H1 (cell line): ENCODE data around the gene FIGNL2. TPM values are rescaled to one million over a fixed set of nuclear protein-coding genes. Genes with fewer than 3 reads are reported as not detected.

Experiments
- CTCF ChIA-PET: fragments of 300-600 bp; sonication (Branson Sonifier 250); formaldehyde crosslinking; loops from one replicate; lab custom pipeline; 2021; ENCODE audit not compliant: partially characterized antibody; lab: Charles Lee
- POLR2A ChIA-PET: fragments of 300-600 bp; sonication (Branson Sonifier 250); formaldehyde crosslinking; loops from one replicate; lab custom pipeline; 2021; ENCODE audit warnings: inconsistent platforms; ENCODE audit not compliant: partially characterized antibody; lab: Charles Lee
- DNase-seq, 2 experiments: peaks; one replicate each; pipeline versions ENCODE4 v3.0.0 to v3.0.0-alpha.2; 2010 to 2022; ENCODE audit warnings: low spot score in 2 of 2, low read depth in 1 of 2, mixed read lengths in 1 of 2
- FAIRE-seq: peaks from 2 replicates; lab custom pipeline; 2011; peaks lifted over from hg19 to GRCh38; lab: Jason Lieb, UNC
- H2AFZ ChIP-seq: 2 replicates; pipeline ENCODE4 v1.8.1; 2012; ENCODE audit warnings: low read length, inconsistent platforms
- H2AK5ac ChIP-seq: 2 replicates; pipeline ENCODE4 v1.6.1; 2013; ENCODE audit warnings: low read depth, low read length
- H2BK120ac ChIP-seq: replicated peaks from 2 replicates; pipeline ENCODE3; 2013; ENCODE audit warnings: low read depth, low read length, inconsistent platforms
- H2BK12ac ChIP-seq: 2 replicates; pipeline ENCODE4 v1.6.1; 2013; ENCODE audit warnings: low read depth, low read length
- H2BK15ac ChIP-seq: 2 replicates; pipeline ENCODE4 v1.6.1; 2013; ENCODE audit warnings: low read length
- H2BK20ac ChIP-seq: 2 replicates; pipeline ENCODE4 v1.6.1; 2013; ENCODE audit warnings: low read length
- H2BK5ac ChIP-seq: 2 replicates; pipeline ENCODE4 v1.6.1; 2013; ENCODE audit warnings: low read depth, low read length
- H3K14ac ChIP-seq: 2 replicates; pipeline ENCODE4 v1.6.1; 2013; ENCODE audit warnings: inconsistent platforms; ENCODE audit not compliant: insufficient read length
- H3K18ac ChIP-seq: 2 replicates; pipeline ENCODE4 v1.6.1; 2013; ENCODE audit warnings: low read length; ENCODE audit errors: extremely low read depth
- H3K23ac ChIP-seq: 2 replicates; pipeline ENCODE4 v1.6.1; 2013; ENCODE audit warnings: inconsistent platforms; ENCODE audit not compliant: insufficient read length
- H3K23me2 ChIP-seq: 2 replicates; pipeline ENCODE4 v1.6.1; 2013; ENCODE audit warnings: low read depth, low read length
- H3K27ac ChIP-seq: 2 replicates; pipeline ENCODE4 v1.6.1; 2011; ENCODE audit warnings: low read depth, low read length, inconsistent platforms
- H3K27me3 ChIP-seq, 4 experiments: replicated peaks in 1 of 4; 1 replicate in 1 of 4; 2 replicates in 3 of 4; pipeline versions ENCODE4 v1.6.1 to v1.8.1; 2011 to 2013; ENCODE audit warnings: low read length in 3 of 4, mild to moderate bottlenecking in 3 of 4, inconsistent platforms in 2 of 4, mixed read lengths in 2 of 4, moderate library complexity in 1 of 4; ENCODE audit not compliant: control insufficient read depth in 3 of 4, insufficient read depth in 3 of 4; ENCODE audit errors: extremely low read depth in 1 of 4
- H3K36me3 ChIP-seq, 4 experiments: 2 replicates each; pipeline versions ENCODE4 v1.6.1 to v1.8.1; 2011 to 2013; ENCODE audit warnings: mild to moderate bottlenecking in 4 of 4, low read length in 3 of 4, moderate library complexity in 2 of 4, control low read depth in 1 of 4, inconsistent platforms in 1 of 4; ENCODE audit not compliant: insufficient read depth in 4 of 4, control insufficient read depth in 2 of 4
- H3K4ac ChIP-seq: replicated peaks from 2 replicates; pipeline ENCODE3; 2013; ENCODE audit warnings: low read length, low read depth, mixed read lengths, inconsistent platforms; ENCODE audit not compliant: insufficient read length
- H3K4me1 ChIP-seq, 4 experiments: replicated peaks in 1 of 4; 1 replicate in 1 of 4; 2 replicates in 3 of 4; pipeline versions ENCODE4 v1.6.1 to v1.8.1; 2011 to 2013; ENCODE audit warnings: low read length in 3 of 4, inconsistent platforms in 2 of 4, mixed read lengths in 1 of 4; ENCODE audit not compliant: insufficient read depth in 4 of 4, control insufficient read depth in 3 of 4
- H3K4me2 ChIP-seq, 2 experiments: 2 replicates each; pipeline versions ENCODE4 v1.6.1 to v1.8.1; 2011 to 2013; ENCODE audit warnings: low read depth in 2 of 2, low read length in 2 of 2, control low read depth in 1 of 2, inconsistent platforms in 1 of 2, mild to moderate bottlenecking in 1 of 2; ENCODE audit not compliant: insufficient read depth in 1 of 2
- H3K4me3 ChIP-seq, 4 experiments: fragments of 200-600, 300-600 bp in 1 of 4; sonication (generic), shearing (Covaris generic), sonication (Bioruptor Twin) in 1 of 4; 2 replicates each; pipeline versions ENCODE4 v1.5.1 to v1.8.1; 2011 to 2016; ENCODE audit warnings: low read length in 4 of 4, low read depth in 3 of 4, control low read depth in 2 of 4, inconsistent platforms in 2 of 4, mild to moderate bottlenecking in 2 of 4, mixed read lengths in 1 of 4, moderate library complexity in 1 of 4; ENCODE audit not compliant: insufficient read depth in 2 of 4; ENCODE audit errors: extremely low read depth in 1 of 4
- H3K56ac ChIP-seq: replicated peaks from 2 replicates; pipeline ENCODE3; 2013; ENCODE audit warnings: low read depth, mild to moderate bottlenecking, mixed read lengths, low read length, inconsistent platforms; ENCODE audit not compliant: insufficient read length
- H3K79me1 ChIP-seq: 2 replicates; pipeline ENCODE4 v1.6.1; 2013; ENCODE audit warnings: low read depth, low read length, control low read depth
- H3K79me2 ChIP-seq, 2 experiments: 2 replicates each; pipeline versions ENCODE4 v1.6.1 to v1.8.1; 2012 to 2013; ENCODE audit warnings: low read length in 2 of 2, mild to moderate bottlenecking in 2 of 2, inconsistent platforms in 1 of 2; ENCODE audit not compliant: insufficient read depth in 2 of 2, control insufficient read depth in 1 of 2
- H3K9ac ChIP-seq, 4 experiments: replicated peaks in 1 of 4; 1 replicate in 1 of 4; 2 replicates in 3 of 4; pipeline versions ENCODE4 v1.6.1 to v1.8.1; 2011 to 2013; ENCODE audit warnings: low read depth in 3 of 4, low read length in 3 of 4, control low read depth in 2 of 4, mild to moderate bottlenecking in 2 of 4, moderate library complexity in 2 of 4, inconsistent platforms in 1 of 4; ENCODE audit errors: extremely low read depth in 1 of 4
- H3K9me3 ChIP-seq, 2 experiments: 2 replicates each; pipeline versions ENCODE4 v1.6.1 to v1.8.1; 2012 to 2013; ENCODE audit warnings: mild to moderate bottlenecking in 2 of 2, moderate library complexity in 2 of 2, control low read depth in 1 of 2, inconsistent platforms in 1 of 2, low read depth in 1 of 2, low read length in 1 of 2, mixed read lengths in 1 of 2; ENCODE audit not compliant: insufficient read depth in 2 of 2
- H4K20me1 ChIP-seq, 2 experiments: replicated peaks in 1 of 2; 2 replicates each; pipeline versions ENCODE3 to v1.8.1; 2011 to 2013; ENCODE audit warnings: inconsistent platforms in 2 of 2, low read length in 2 of 2, mild to moderate bottlenecking in 1 of 2; ENCODE audit not compliant: insufficient read depth in 2 of 2, control insufficient read depth in 1 of 2
- H4K5ac ChIP-seq: 2 replicates; pipeline ENCODE4 v1.6.1; 2013; ENCODE audit warnings: low read length, low read depth, mixed read lengths, inconsistent platforms; ENCODE audit not compliant: insufficient read length
- H4K8ac ChIP-seq: 2 replicates; pipeline ENCODE4 v1.8.0; 2013; ENCODE audit warnings: mild to moderate bottlenecking, moderate library complexity, low read length, inconsistent platforms; ENCODE audit not compliant: insufficient read depth; ENCODE audit errors: extremely low read depth
- H4K91ac ChIP-seq: replicated peaks from 2 replicates; pipeline ENCODE3; 2013; ENCODE audit warnings: low read length, mixed read lengths, inconsistent platforms; ENCODE audit not compliant: insufficient read length
- ASH2L ChIP-seq: fragments of 200-600, 300-600 bp; sonication (generic); IDR thresholded peaks from one replicate; pipeline ENCODE4 v1.7.1; 2017; ENCODE audit warnings: low read length
- CREB1 ChIP-seq: IDR thresholded peaks from 2 replicates; pipeline ENCODE4 v1.6.1; 2012; ENCODE audit warnings: inconsistent platforms
- RAD21 ChIP-seq, 2 experiments: IDR thresholded peaks in 1 of 2; conservative IDR thresholded peaks in 1 of 2; 2 replicates each; pipeline ENCODE4 v1.6.1; 2011; ENCODE audit warnings: low read depth in 2 of 2, low read length in 2 of 2, improper control_type of control experiment in 1 of 2, inconsistent platforms in 1 of 2, mild to moderate bottlenecking in 1 of 2, moderate library complexity in 1 of 2
- SAP30 ChIP-seq: fragments of 300-600 bp; sonication (generic); IDR thresholded peaks from 2 replicates; pipeline ENCODE4 v1.7.1; 2012; ENCODE audit warnings: low read length, moderate library complexity, mild to moderate bottlenecking, inconsistent platforms; ENCODE audit not compliant: insufficient read depth, insufficient replicate concordance
- ZNF274 ChIP-seq: IDR thresholded peaks from 2 replicates; pipeline ENCODE4 v1.7.0; 2012; ENCODE audit warnings: low read length, borderline replicate concordance; ENCODE audit errors: extremely low read depth
- WGBS, 2 experiments: shearing (Covaris generic) in 1 of 2; methylation state at CpG; one replicate each; pipeline versions ENCODE4 v1.1.6 to v1.1.7; 2013 to 2015; ENCODE audit warnings: low lambda C conversion rate in 2 of 2, mixed read lengths in 2 of 2, inconsistent platforms in 1 of 2, low coverage in 1 of 2, missing lambda C conversion rate in 1 of 2; ENCODE audit not compliant: insufficient replicate concordance in 2 of 2, insufficient coverage in 1 of 2, insufficient read length in 1 of 2; ENCODE audit errors: extremely low coverage in 1 of 2, missing lambda C conversion rate in 1 of 2; 5-methylcytosine and 5-hydroxymethylcytosine counted together
- polyA plus RNA-seq, 7 experiments: library from polyadenylated mRNA; depleted of rRNA in 3 of 7; stranded (reverse) in 5 of 7; unstranded in 2 of 7; fragments of >200 nt in 5 of 7; fragments of 200-250 nt in 2 of 7; gene quantifications; 1 replicate in 5 of 7; 2 replicates in 1 of 7; 4 replicates in 1 of 7; pipeline versions ENCODE4 v1.2.1 to v1.2.3, GENCODE V29; 2011 to 2013; ENCODE audit warnings: missing spikeins in 2 of 7, mixed read lengths in 2 of 7
- total RNA-seq: library from RNA; stranded (reverse); fragmentation: NEBNext Ultra II Directional; extraction: Animal tissue kit (Norgen Biotek cat#: 25700); gene quantifications from 2 replicates; pipeline ENCODE4 v1.2.1, GENCODE V29; 2021
- TF ChIP-seq, protein P1 (sequence below): IDR thresholded peaks from 2 replicates; pipeline ENCODE4 v1.6.1; 2012; ENCODE audit warnings: inconsistent platforms
- TF ChIP-seq, protein P2 (sequence below), 3 experiments: IDR thresholded peaks; 1 replicate in 2 of 3; 2 replicates in 1 of 3; pipeline versions ENCODE4 v1.5.1 to v1.6.1; 2011; ENCODE audit warnings: low read length in 3 of 3, mild to moderate bottlenecking in 3 of 3, inconsistent platforms in 2 of 3, low read depth in 1 of 3, moderate library complexity in 1 of 3; ENCODE audit not compliant: insufficient read depth in 1 of 3; ENCODE audit errors: control extremely low read depth in 1 of 3

The FIGNL2 gene
- total and polyA plus RNA-seq, 2 of the 8 experiments (the other 6 are each of a cell fraction or from before 2014, with no cell fraction given) = 6.5 to 7.1 TPM

DNA sequence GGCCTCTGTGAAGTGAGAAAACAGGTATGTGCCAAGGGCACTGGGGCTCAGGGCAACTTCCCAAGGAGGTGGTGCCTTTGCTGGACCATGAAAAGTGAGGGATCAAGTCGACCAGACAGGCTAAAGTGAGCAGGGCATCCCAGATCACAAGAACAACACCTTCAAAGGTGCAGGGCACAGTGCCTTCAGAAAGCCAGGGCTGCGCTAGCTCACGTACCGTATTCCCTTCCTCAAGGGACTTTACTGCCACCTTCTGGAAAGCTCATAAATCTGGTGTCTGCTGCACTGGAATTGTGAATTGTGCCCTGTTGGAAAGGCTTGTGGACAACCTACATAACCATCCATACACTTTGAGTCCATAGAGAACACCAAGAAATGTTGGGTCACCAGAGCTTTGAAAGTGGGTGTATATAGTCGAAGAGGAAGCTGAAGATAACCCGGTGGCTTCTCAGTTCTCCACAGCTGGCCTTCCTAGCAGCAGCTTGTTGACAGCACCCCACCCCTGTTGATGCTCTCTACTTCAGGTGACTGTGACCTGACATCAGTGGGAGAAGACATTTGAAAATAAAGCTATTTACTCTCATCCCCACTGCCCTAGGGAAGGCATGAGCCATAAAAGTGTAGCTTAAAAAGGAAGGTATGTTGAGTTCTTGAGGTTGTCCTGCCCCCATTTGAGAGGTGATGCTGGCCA lies 24.5 kb downstream of the FIGNL2 start:
- no peak overlapping the region for H3K4ac ChIP-seq
- FAIRE-seq (peak; percentile 83), DNase-seq (no peak)
- WGBS, 2 experiments = 35% methylated on average over 6 of the region's 6 CpGs; no CpG with 5 or more reads in 1 of the 2 experiments
- H3K56ac ChIP-seq = no peak overlapping the region
- no peak overlapping the region for H2BK120ac ChIP-seq
- H4K20me1 ChIP-seq = peaks cover 0 to 9% of the 10 kb centered on the region in 2 experiments
- H3K27ac ChIP-seq = no peak overlapping the region
- H3K23me2 ChIP-seq = peaks cover 10% of the 10 kb centered on the region; the same call in 1 of the 2 replicates
- 0 out of 2 replicates have a peak overlapping the region, but pooled peaks have one; percentile 11 for H2BK15ac ChIP-seq
- peak overlapping the region; percentile 60; the same call in 1 of the 2 replicates for H2BK12ac ChIP-seq
- H4K8ac ChIP-seq = no peak overlapping the region
- H3K23ac ChIP-seq = no peak overlapping the region
- H2BK20ac ChIP-seq = peak overlapping the region; percentile 80; the same call in 1 of the 2 replicates
- H3K18ac ChIP-seq = no peak overlapping the region; the same call in 1 of the 2 replicates
- H3K14ac ChIP-seq = no peak overlapping the region
- no peaks in the 10 kb centered on the region for H3K9me3 ChIP-seq
- no peak overlapping the region for H2AFZ ChIP-seq
- H4K91ac ChIP-seq = no peak overlapping the region
- H3K36me3 ChIP-seq = no peaks in the 10 kb centered on the region; a peak in 1 of 8 replicates
- no peaks in the 10 kb centered on the region; the same call in 1 of the 2 replicates for H3K79me1 ChIP-seq
- H3K79me2 ChIP-seq = no peaks in the 10 kb centered on the region
- no peak overlapping the region for H3K4me2 ChIP-seq
- no peak overlapping the region for H3K4me3 ChIP-seq
- H3K27me3 ChIP-seq = peaks cover 0 to 18% (median 13%) of the 10 kb centered on the region in 4 experiments; a peak in 5 of 7 replicates
- no peak overlapping the region for H4K5ac ChIP-seq
- no peak overlapping the region for H2BK5ac ChIP-seq
- POLR2A ChIA-PET = interaction anchor here (1.3 to 2.3 kb wide), 8 partner anchors 8 to 48 kb away, joined by 3 to 9 read pairs (median 4); no protein-coding TSS in a partner anchor
- no peak overlapping the region for H3K9ac ChIP-seq
- H3K4me1 ChIP-seq = peaks cover 6 to 29% (median 22%) of the 10 kb centered on the region in 4 experiments
- no peak overlapping the region for H2AK5ac ChIP-seq
- CTCF ChIA-PET = interaction anchor here (0.6 to 5.3 kb wide), 40 partner anchors 8 to 402 kb away, joined by 3 to 106 read pairs (median 5); partner anchors contain the start of genes ANKRD33, SCN8A and SLC4A8
- TF ChIP-seq SAP30 (no peak), ASH2L (no peak), ZNF274 (no peak), CREB1 (no peak), RAD21 (IDR thresholded peaks at IDR 0.05 in 1 of 2, conservative IDR thresholded peaks at IDR 0.05 in 1 of 2; ENCODE audit: low read depth in 2 of 2, low read length in 2 of 2) (peak; percentile 74 to 76)
- TF ChIP-seq, protein P1, sequence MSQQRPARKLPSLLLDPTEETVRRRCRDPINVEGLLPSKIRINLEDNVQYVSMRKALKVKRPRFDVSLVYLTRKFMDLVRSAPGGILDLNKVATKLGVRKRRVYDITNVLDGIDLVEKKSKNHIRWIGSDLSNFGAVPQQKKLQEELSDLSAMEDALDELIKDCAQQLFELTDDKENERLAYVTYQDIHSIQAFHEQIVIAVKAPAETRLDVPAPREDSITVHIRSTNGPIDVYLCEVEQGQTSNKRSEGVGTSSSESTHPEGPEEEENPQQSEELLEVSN = no peak
- TF ChIP-seq, protein P2, sequence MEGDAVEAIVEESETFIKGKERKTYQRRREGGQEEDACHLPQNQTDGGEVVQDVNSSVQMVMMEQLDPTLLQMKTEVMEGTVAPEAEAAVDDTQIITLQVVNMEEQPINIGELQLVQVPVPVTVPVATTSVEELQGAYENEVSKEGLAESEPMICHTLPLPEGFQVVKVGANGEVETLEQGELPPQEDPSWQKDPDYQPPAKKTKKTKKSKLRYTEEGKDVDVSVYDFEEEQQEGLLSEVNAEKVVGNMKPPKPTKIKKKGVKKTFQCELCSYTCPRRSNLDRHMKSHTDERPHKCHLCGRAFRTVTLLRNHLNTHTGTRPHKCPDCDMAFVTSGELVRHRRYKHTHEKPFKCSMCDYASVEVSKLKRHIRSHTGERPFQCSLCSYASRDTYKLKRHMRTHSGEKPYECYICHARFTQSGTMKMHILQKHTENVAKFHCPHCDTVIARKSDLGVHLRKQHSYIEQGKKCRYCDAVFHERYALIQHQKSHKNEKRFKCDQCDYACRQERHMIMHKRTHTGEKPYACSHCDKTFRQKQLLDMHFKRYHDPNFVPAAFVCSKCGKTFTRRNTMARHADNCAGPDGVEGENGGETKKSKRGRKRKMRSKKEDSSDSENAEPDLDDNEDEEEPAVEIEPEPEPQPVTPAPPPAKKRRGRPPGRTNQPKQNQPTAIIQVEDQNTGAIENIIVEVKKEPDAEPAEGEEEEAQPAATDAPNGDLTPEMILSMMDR (IDR thresholded peaks at IDR 0.05; ENCODE audit: control extremely low read depth in 1 of 3, insufficient read depth in 1 of 3, low read depth in 1 of 3, low read length in 3 of 3) = peak; percentile 34 to 75 (median 67)
